ENCODE data around the gene CXCL11. TPM values are rescaled to one million over a fixed set of nuclear protein-coding genes. Genes with fewer than 3 reads are reported as not detected.

The CXCL11 gene
- polyA plus RNA-seq, 1 of the 3 experiments (the other 2 are of a cell fraction): not detected

DNA sequence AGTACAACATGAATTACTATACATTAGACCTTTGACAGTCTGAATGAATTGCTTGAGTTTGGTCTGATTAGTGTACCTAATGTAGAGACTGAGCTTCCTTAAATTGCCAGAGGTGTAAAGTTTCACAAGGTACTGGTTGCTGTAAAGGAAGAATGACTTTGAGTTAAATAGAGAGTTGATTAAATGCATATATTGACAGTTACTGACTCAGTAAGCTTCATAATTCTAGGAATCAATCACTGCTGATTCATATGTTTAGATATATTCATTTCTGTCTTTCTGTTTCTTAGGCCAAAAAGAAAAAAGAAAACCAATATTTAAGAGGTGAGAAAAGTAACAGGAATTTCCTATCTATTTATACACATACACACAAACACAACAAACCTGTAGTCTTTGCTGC lies 22.4 kb upstream of the CXCL11 start:
- H3K79me2 ChIP-seq (ENCODE audit: insufficient read depth): no peaks in the 10 kb centered on the region
- CTCF ChIA-PET: interaction anchor here (0.9 to 1.8 kb wide), 4 partner anchors 9 to 62 kb away, joined by 4 to 11 read pairs (median 4); no protein-coding TSS in a partner anchor
- TF ChIP-seq, protein P1, sequence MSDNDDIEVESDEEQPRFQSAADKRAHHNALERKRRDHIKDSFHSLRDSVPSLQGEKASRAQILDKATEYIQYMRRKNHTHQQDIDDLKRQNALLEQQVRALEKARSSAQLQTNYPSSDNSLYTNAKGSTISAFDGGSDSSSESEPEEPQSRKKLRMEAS (IDR thresholded peaks at IDR 0.05; ENCODE audit: low read depth): no peak
- TF ChIP-seq FOXM1 (IDR thresholded peaks at IDR 0.05; ENCODE audit: low read depth): no peak
- no peak for TF ChIP-seq CHD2 (IDR thresholded peaks at IDR 0.05; ENCODE audit: low read length, partially characterized antibody)
- TF ChIP-seq, protein P2, sequence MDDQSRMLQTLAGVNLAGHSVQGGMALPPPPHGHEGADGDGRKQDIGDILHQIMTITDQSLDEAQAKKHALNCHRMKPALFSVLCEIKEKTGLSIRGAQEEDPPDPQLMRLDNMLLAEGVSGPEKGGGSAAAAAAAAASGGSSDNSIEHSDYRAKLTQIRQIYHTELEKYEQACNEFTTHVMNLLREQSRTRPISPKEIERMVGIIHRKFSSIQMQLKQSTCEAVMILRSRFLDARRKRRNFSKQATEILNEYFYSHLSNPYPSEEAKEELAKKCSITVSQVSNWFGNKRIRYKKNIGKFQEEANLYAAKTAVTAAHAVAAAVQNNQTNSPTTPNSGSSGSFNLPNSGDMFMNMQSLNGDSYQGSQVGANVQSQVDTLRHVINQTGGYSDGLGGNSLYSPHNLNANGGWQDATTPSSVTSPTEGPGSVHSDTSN (IDR thresholded peaks at IDR 0.05): no peak
- no peak for TF ChIP-seq YY1 (IDR thresholded peaks at IDR 0.05; ENCODE audit: low read depth)
- TF ChIP-seq TCF12 (IDR thresholded peaks at IDR 0.05): no peak
- TF ChIP-seq ELF1 (IDR thresholded peaks at IDR 0.05): no peak
- TF ChIP-seq, protein P3, sequence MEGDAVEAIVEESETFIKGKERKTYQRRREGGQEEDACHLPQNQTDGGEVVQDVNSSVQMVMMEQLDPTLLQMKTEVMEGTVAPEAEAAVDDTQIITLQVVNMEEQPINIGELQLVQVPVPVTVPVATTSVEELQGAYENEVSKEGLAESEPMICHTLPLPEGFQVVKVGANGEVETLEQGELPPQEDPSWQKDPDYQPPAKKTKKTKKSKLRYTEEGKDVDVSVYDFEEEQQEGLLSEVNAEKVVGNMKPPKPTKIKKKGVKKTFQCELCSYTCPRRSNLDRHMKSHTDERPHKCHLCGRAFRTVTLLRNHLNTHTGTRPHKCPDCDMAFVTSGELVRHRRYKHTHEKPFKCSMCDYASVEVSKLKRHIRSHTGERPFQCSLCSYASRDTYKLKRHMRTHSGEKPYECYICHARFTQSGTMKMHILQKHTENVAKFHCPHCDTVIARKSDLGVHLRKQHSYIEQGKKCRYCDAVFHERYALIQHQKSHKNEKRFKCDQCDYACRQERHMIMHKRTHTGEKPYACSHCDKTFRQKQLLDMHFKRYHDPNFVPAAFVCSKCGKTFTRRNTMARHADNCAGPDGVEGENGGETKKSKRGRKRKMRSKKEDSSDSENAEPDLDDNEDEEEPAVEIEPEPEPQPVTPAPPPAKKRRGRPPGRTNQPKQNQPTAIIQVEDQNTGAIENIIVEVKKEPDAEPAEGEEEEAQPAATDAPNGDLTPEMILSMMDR (IDR thresholded peaks at IDR 0.05): no peak
- TF ChIP-seq SMC3 (IDR thresholded peaks at IDR 0.05; ENCODE audit: low read depth, low read length): no peak
- TF ChIP-seq FOXJ3 (CRISPR knock-in tag; IDR thresholded peaks at IDR 0.05): no peak
- no peak for TF ChIP-seq RAD21 (IDR thresholded peaks at IDR 0.05; ENCODE audit: low read length)
- no peak for TF ChIP-seq NRF1 (IDR thresholded peaks at IDR 0.05; ENCODE audit: low read depth, low read length)
- H3F3A ChIP-seq (replicated peaks; ENCODE audit: insufficient read depth): no peaks in the 10 kb centered on the region
- POLR2A ChIA-PET: no interaction called here
- H3K4me2 ChIP-seq: no peak overlapping the region
- H3K4me3 ChIP-seq (ENCODE audit: low read depth in 2 of 2, low read length in 1 of 2): no peak overlapping the region
- no peaks in the 10 kb centered on the region for H3K9me3 ChIP-seq
- H3K27me3 ChIP-seq (ENCODE audit: insufficient read depth): 0 out of 2 replicates have a peak, but pooled peaks cover 8% of the 10 kb centered on the region
- no peaks in the 10 kb centered on the region for H3K36me3 ChIP-seq (replicated peaks in 1 of 2; ENCODE audit: control insufficient read depth in 1 of 2, insufficient read depth in 2 of 2, low read length in 1 of 2)
- no peak overlapping the region for H2AFZ ChIP-seq (ENCODE audit: low read depth)
- no peak overlapping the region for H3K27ac ChIP-seq (ENCODE audit: low read depth in 2 of 2, low read length in 1 of 2)
- no peaks in the 10 kb centered on the region for H3K9me2 ChIP-seq
- no peaks in the 10 kb centered on the region for H3K4me1 ChIP-seq (ENCODE audit: control insufficient read depth in 1 of 2, insufficient read depth in 2 of 2, low read depth in 1 of 2, low read length in 1 of 2)
- no peaks in the 10 kb centered on the region for H4K20me1 ChIP-seq (ENCODE audit: insufficient read depth)
- H3K9ac ChIP-seq: no peak overlapping the region
- DNase-seq: no peak

DNA sequence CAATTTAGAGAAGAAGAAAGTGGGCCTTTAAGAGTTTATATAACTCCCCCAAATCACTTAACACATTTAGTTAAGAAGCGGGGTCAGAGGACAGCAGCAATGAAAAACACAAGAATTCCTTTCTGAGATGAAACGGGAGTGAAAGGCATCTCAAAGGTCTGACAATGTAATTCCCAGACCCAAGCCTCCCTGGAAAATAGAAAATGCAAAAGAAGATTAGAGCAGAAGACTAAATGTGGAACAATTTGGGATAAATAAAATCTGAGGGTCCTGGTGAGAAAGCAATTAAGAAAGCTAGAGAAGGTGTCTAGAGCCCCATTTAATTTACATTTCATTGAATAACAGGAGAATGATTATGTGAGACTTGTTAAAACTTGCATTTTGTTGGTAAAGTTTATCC lies 19.6 kb upstream of the CXCL11 start:
- Histone ChIP-seq H3K4me3 (ENCODE audit: low read depth in 2 of 2, low read length in 1 of 2) (no peak overlapping the region), H3K79me2 (ENCODE audit: insufficient read depth) (no peaks in the 10 kb centered on the region), H3K4me2 (no peak overlapping the region), H3F3A (replicated peaks; ENCODE audit: insufficient read depth) (no peaks in the 10 kb centered on the region), H3K27me3 (ENCODE audit: insufficient read depth) (peaks cover 8% of the 10 kb centered on the region; the same call in 1 of the 2 replicates), H3K9ac (no peak overlapping the region), H3K36me3 (replicated peaks in 1 of 2; ENCODE audit: control insufficient read depth in 1 of 2, insufficient read depth in 2 of 2, low read length in 1 of 2) (no peaks in the 10 kb centered on the region), H3K27ac (ENCODE audit: low read depth in 2 of 2, low read length in 1 of 2) (no peak overlapping the region), H3K9me2 (no peaks in the 10 kb centered on the region), H3K9me3 (no peaks in the 10 kb centered on the region), H2AFZ (ENCODE audit: low read depth) (no peak overlapping the region), H4K20me1 (ENCODE audit: insufficient read depth) (no peaks in the 10 kb centered on the region), H3K4me1 (ENCODE audit: control insufficient read depth in 1 of 2, insufficient read depth in 2 of 2, low read depth in 1 of 2, low read length in 1 of 2) (no peaks in the 10 kb centered on the region)
- CTCF ChIA-PET: interaction anchor here (0.8 to 1.2 kb wide), 3 partner anchors 12 to 64 kb away, joined by 3 to 4 read pairs (median 3); partner anchors contain the start of gene SDAD1
- TF ChIP-seq ELF1 (IDR thresholded peaks at IDR 0.05) (no peak), RCOR1 (IDR thresholded peaks at IDR 0.05; ENCODE audit: low read length) (no peak), YY1 (IDR thresholded peaks at IDR 0.05; ENCODE audit: low read depth) (no peak), RFX5 (IDR thresholded peaks at IDR 0.05; ENCODE audit: low read length) (no peak), FOSL2 (IDR thresholded peaks at IDR 0.05; ENCODE audit: borderline replicate concordance, low read depth) (no peak), NFIC (IDR thresholded peaks at IDR 0.05; ENCODE audit: borderline replicate concordance) (no peak), JUND (IDR thresholded peaks at IDR 0.05) (no peak), FOXM1 (IDR thresholded peaks at IDR 0.05; ENCODE audit: low read depth) (no peak)
- TF ChIP-seq, protein P1 (IDR thresholded peaks at IDR 0.05; ENCODE audit: low read depth): no peak
- TF ChIP-seq, protein P4, sequence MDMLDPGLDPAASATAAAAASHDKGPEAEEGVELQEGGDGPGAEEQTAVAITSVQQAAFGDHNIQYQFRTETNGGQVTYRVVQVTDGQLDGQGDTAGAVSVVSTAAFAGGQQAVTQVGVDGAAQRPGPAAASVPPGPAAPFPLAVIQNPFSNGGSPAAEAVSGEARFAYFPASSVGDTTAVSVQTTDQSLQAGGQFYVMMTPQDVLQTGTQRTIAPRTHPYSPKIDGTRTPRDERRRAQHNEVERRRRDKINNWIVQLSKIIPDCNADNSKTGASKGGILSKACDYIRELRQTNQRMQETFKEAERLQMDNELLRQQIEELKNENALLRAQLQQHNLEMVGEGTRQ (IDR thresholded peaks at IDR 0.05; ENCODE audit: borderline replicate concordance, low read depth, low read length): no peak
- 85% methylated on average over 2 of the region's 2 CpGs for WGBS (ENCODE audit: low lambda C conversion rate)
- no peak for DNase-seq
- POLR2A ChIA-PET: no interaction called here
